ENCODE data around the gene DHDDS.

Gene DHDDS

GRCh38 chr1:26409191-26409807 lies 22.8 kb upstream of the DHDDS start:
- no peaks in the 10 kb centered on the region for H3K9me3 Mint-ChIP-seq
- no peaks in the 10 kb centered on the region for H3K36me3 Mint-ChIP-seq (ENCODE audit: low read depth)
- no peak overlapping the region for H3K27ac Mint-ChIP-seq
- no peak for ATAC-seq
- DNase-seq: no peak
- H3K4me3 Mint-ChIP-seq: no peak overlapping the region
- peaks cover 63% of the 10 kb centered on the region for H3K27me3 Mint-ChIP-seq
- peaks cover 17% of the 10 kb centered on the region for H3K4me1 Mint-ChIP-seq

- Mint-ChIP-seq H3K4me3 (no peak within 1 kb of the TSS), H3K4me1 (peaks cover 17% of the 10 kb centered on the region), H3K36me3 (ENCODE audit: low read depth) (no peaks in the 10 kb centered on the region), H3K9me3 (no peaks in the 10 kb centered on the region), H3K27me3 (peaks cover 65% of the 10 kb centered on the region), H3K27ac (no peak within 1 kb of the TSS)
- ATAC-seq (no peak), DNase-seq (no peak)
Observed at GRCh38 chr1:26410706-26411623, 21.2 kb upstream of the DHDDS start, which contains the start of gene LIN28A. LIN28A (plus strand) TSS chr1:26410817; CDS start chr1:26410892, 75 bp downstream.

- no peak for ATAC-seq
- H3K9me3 Mint-ChIP-seq: no peaks in the 10 kb centered on the region
- H3K4me1 Mint-ChIP-seq: peaks cover 17% of the 10 kb centered on the region
- DNase-seq: no peak
- H3K36me3 Mint-ChIP-seq (ENCODE audit: low read depth): no peaks in the 10 kb centered on the region
- H3K27ac Mint-ChIP-seq: no peak overlapping the region
- peaks cover 63% of the 10 kb centered on the region for H3K27me3 Mint-ChIP-seq
- no peak overlapping the region for H3K4me3 Mint-ChIP-seq
Observed at GRCh38 chr1:26411624-26412074, 20.5 kb upstream of the DHDDS start.

GRCh38 chr1:26412180-26412840 lies 19.8 kb upstream of the DHDDS start:
- no peak for ATAC-seq
- Mint-ChIP-seq H3K27me3 (peaks cover 63% of the 10 kb centered on the region), H3K27ac (no peak overlapping the region), H3K4me1 (peaks cover 17% of the 10 kb centered on the region), H3K36me3 (ENCODE audit: low read depth) (no peaks in the 10 kb centered on the region), H3K4me3 (no peak overlapping the region), H3K9me3 (no peaks in the 10 kb centered on the region)
- DNase-seq: no peak

- Mint-ChIP-seq H3K4me3 (no peak overlapping the region), H3K36me3 (ENCODE audit: low read depth) (no peaks in the 10 kb centered on the region), H3K4me1 (peaks cover 17% of the 10 kb centered on the region), H3K27me3 (peaks cover 61% of the 10 kb centered on the region), H3K9me3 (no peaks in the 10 kb centered on the region), H3K27ac (no peak overlapping the region)
- ATAC-seq: no peak
- DNase-seq: no peak
Observed at GRCh38 chr1:26413031-26413430, 19.1 kb upstream of the DHDDS start.

GRCh38 chr1:26417111-26417759 lies 14.9 kb upstream of the DHDDS start:
- Mint-ChIP-seq H3K9me3 (no peaks in the 10 kb centered on the region), H3K4me3 (no peak overlapping the region), H3K36me3 (ENCODE audit: low read depth) (no peaks in the 10 kb centered on the region), H3K27me3 (peaks cover 32% of the 10 kb centered on the region), H3K27ac (no peak overlapping the region), H3K4me1 (no peaks in the 10 kb centered on the region)
- DNase-seq: peak; percentile 90
- peak; percentile 100 for ATAC-seq

GRCh38 chr1:26418865-26419349 lies 13.2 kb upstream of the DHDDS start:
- Mint-ChIP-seq H3K4me1 (no peaks in the 10 kb centered on the region), H3K9me3 (no peaks in the 10 kb centered on the region), H3K36me3 (ENCODE audit: low read depth) (no peaks in the 10 kb centered on the region), H3K4me3 (no peak overlapping the region), H3K27me3 (peaks cover 19% of the 10 kb centered on the region), H3K27ac (no peak overlapping the region)
- ATAC-seq (no peak), DNase-seq (no peak)

- Mint-ChIP-seq H3K4me3 (no peak overlapping the region), H3K27ac (no peak overlapping the region), H3K4me1 (no peaks in the 10 kb centered on the region), H3K27me3 (peaks cover 14% of the 10 kb centered on the region), H3K9me3 (no peaks in the 10 kb centered on the region), H3K36me3 (ENCODE audit: low read depth) (no peaks in the 10 kb centered on the region)
- ATAC-seq: no peak
- DNase-seq: no peak
Observed at GRCh38 chr1:26419494-26419893, 12.6 kb upstream of the DHDDS start.

GRCh38 chr1:26429721-26430120 lies 2.4 kb upstream of the DHDDS start:
- H3K4me3 Mint-ChIP-seq: no peak overlapping the region
- H3K27me3 Mint-ChIP-seq: no peaks in the 10 kb centered on the region
- DNase-seq (no peak), ATAC-seq (no peak)
- peaks cover 33% of the 10 kb centered on the region for H3K4me1 Mint-ChIP-seq
- H3K9me3 Mint-ChIP-seq: no peaks in the 10 kb centered on the region
- no peak overlapping the region for H3K27ac Mint-ChIP-seq
- peaks cover 8% of the 10 kb centered on the region for H3K36me3 Mint-ChIP-seq (ENCODE audit: low read depth)

- Mint-ChIP-seq H3K27me3 (no peaks in the 10 kb centered on the region), H3K9me3 (no peaks in the 10 kb centered on the region), H3K27ac (peak overlapping the region; percentile 92), H3K4me1 (peaks cover 33% of the 10 kb centered on the region), H3K36me3 (ENCODE audit: low read depth) (peaks cover 8% of the 10 kb centered on the region), H3K4me3 (peak overlapping the region; percentile 98)
- ATAC-seq (no peak), DNase-seq (no peak)
Observed at GRCh38 chr1:26432793-26433192, 672 bp downstream of the DHDDS start.

GRCh38 chr1:26434161-26434752 lies 2.1 kb downstream of the DHDDS start:
- H3K4me1 Mint-ChIP-seq: peaks cover 33% of the 10 kb centered on the region
- H3K36me3 Mint-ChIP-seq (ENCODE audit: low read depth): peaks cover 19% of the 10 kb centered on the region
- H3K9me3 Mint-ChIP-seq: no peaks in the 10 kb centered on the region
- peak overlapping the region; percentile 15 for H3K27ac Mint-ChIP-seq
- H3K27me3 Mint-ChIP-seq: no peaks in the 10 kb centered on the region
- ATAC-seq (no peak), DNase-seq (no peak)
- H3K4me3 Mint-ChIP-seq: peak overlapping the region; percentile 10

GRCh38 chr1:26438041-26438440 lies 5.9 kb downstream of the DHDDS start:
- no peak for DNase-seq
- Mint-ChIP-seq H3K27me3 (no peaks in the 10 kb centered on the region), H3K36me3 (ENCODE audit: low read depth) (peaks cover 32% of the 10 kb centered on the region), H3K27ac (no peak overlapping the region), H3K9me3 (no peaks in the 10 kb centered on the region), H3K4me1 (peaks cover 14% of the 10 kb centered on the region), H3K4me3 (no peak overlapping the region)
- no peak for ATAC-seq

- no peaks in the 10 kb centered on the region for H3K4me1 Mint-ChIP-seq
- H3K36me3 Mint-ChIP-seq (ENCODE audit: low read depth): peaks cover 37% of the 10 kb centered on the region
- H3K9me3 Mint-ChIP-seq: no peaks in the 10 kb centered on the region
- H3K4me3 Mint-ChIP-seq: no peak overlapping the region
- H3K27me3 Mint-ChIP-seq: no peaks in the 10 kb centered on the region
- ATAC-seq (no peak), DNase-seq (no peak)
- no peak overlapping the region for H3K27ac Mint-ChIP-seq
Observed at GRCh38 chr1:26440259-26440658, 8.1 kb downstream of the DHDDS start.

- Mint-ChIP-seq H3K36me3 (ENCODE audit: low read depth) (peaks cover 43% of the 10 kb centered on the region), H3K27me3 (no peaks in the 10 kb centered on the region), H3K9me3 (no peaks in the 10 kb centered on the region), H3K4me3 (no peak overlapping the region), H3K27ac (no peak overlapping the region), H3K4me1 (no peaks in the 10 kb centered on the region)
- ATAC-seq (no peak), DNase-seq (no peak)
Observed at GRCh38 chr1:26449868-26450267, 17.7 kb downstream of the DHDDS start.

All from activated naive CD8-positive, alpha-beta T cell treated with anti-CD3 and anti-CD28 coated beads, Interleukin-2, amount 50 U/mL, for 24 hours (primary cell).